GM19025 (cell line): Measurements from ENCODE around the gene RAMP3.

Source experiments
- ATAC-seq: cut with Tn5 transposase; IDR thresholded peaks from one replicate; pipeline ENCODE4 v1.9.1; 2021; ENCODE audit warnings: mild to moderate bottlenecking, low read depth, moderate library complexity; ENCODE audit not compliant: unreplicated experiment

Gene RAMP3

GRCh38 chr7:45178241-45179225 is 20.9 kb downstream of the RAMP3 start:
- no peak for ATAC-seq

GRCh38 chr7:45179666-45180065 is 22.1 kb downstream of the RAMP3 start:
- no peak for ATAC-seq

GRCh38 chr7:45180084-45180986 is 22.7 kb downstream of the RAMP3 start:
- no peak for ATAC-seq

GRCh38 chr7:45181286-45181960 is 23.8 kb downstream of the RAMP3 start:
- ATAC-seq, result no peak

GRCh38 chr7:45181991-45182855 is 24.6 kb downstream of the RAMP3 start:
- ATAC-seq, result no peak

- no peak for ATAC-seq
These were observed 25.5 kb downstream of the RAMP3 start for GRCh38 chr7:45182856-45183710.

- no peak for ATAC-seq
These were observed 26.2 kb downstream of the RAMP3 start for GRCh38 chr7:45183711-45184210.

- ATAC-seq, result no peak
These were observed 26.9 kb downstream of the RAMP3 start for GRCh38 chr7:45184326-45185027.

- ATAC-seq, result no peak
These were observed 27.7 kb downstream of the RAMP3 start for GRCh38 chr7:45185028-45185863.

GRCh38 chr7:45185864-45186250 is 28.3 kb downstream of the RAMP3 start:
- no peak for ATAC-seq

- ATAC-seq, result no peak
These were observed 28.7 kb downstream of the RAMP3 start for GRCh38 chr7:45186261-45186813.

- no peak for ATAC-seq
These were observed 29.7 kb downstream of the RAMP3 start for GRCh38 chr7:45187089-45187945.

GRCh38 chr7:45187946-45188411 is 30.4 kb downstream of the RAMP3 start:
- no peak for ATAC-seq

- ATAC-seq, result no peak
These were observed 31.1 kb downstream of the RAMP3 start for GRCh38 chr7:45188736-45189135.

GRCh38 chr7:45189151-45189970 is 31.8 kb downstream of the RAMP3 start:
- ATAC-seq, result no peak
